HK-2 (cell line): ENCODE measurements around the gene HAAO.
"Not testable (repeated sequence)": the region's sequence is repeated elsewhere in the genome, so short reads cannot be mapped to it uniquely, and the experiment has no call there.

ENCODE experiments used
- DNase-seq: peaks from one replicate; pipeline ENCODE4 v3.0.0-alpha.2; 2018; ENCODE audit not compliant: unreplicated experiment

HAAO gene

DNA sequence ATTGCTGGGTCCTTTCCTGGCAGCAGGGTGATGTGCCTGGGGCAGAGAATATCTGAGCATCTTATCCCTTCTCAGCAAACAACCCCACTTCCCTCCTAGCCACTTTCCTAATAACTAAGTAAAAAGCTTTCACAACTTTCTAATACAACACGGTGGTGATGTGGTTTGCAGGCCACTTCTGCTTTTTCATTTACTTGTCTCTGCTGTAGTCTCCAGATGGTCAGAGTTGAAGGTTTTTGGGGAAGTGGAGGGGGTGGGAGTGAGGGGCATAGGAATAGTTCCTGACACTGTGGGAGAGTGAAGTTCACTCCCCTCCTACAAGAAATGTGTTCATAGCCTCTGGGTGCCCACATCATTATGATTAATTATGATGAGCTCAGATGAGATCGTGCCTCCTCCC is 40.1 kb downstream of the HAAO start:
- no peak for DNase-seq

GRCh38 chr2:42748840-42749239 is 43.5 kb downstream of the HAAO start:
- DNase-seq: no peak

- no peak for DNase-seq
Measured at GRCh38 chr2:42747422-42747821, 45.0 kb downstream of the HAAO start.

DNA sequence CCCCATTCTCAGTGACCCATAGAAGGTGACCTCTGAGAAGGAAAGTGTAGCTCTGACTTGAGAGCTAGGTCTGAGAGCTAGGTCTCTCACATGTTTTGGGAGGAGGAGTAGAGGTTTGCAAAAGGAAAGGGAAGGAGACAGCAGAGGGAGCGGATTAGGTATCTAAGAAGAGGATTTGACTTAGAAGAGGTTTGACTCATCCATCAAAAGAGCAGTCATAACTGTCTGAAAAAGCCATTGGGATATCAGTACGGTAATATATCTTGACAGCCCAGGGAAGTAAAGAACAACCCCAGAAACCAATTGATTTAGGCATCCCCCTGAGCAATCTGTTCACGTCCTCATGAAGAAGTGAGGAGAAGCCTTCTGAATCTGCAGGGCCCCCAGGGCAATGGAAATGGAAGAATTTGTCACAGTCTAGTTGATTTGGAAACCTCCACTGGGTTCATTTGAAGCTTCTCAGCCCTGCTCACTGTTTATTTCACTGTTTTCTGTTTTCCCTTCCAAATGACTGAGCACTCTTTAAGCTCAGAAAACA is 47.8 kb downstream of the HAAO start:
- no peak for DNase-seq

- no peak for DNase-seq
Measured at GRCh38 chr2:42743659-42743990, 48.8 kb downstream of the HAAO start.

DNA sequence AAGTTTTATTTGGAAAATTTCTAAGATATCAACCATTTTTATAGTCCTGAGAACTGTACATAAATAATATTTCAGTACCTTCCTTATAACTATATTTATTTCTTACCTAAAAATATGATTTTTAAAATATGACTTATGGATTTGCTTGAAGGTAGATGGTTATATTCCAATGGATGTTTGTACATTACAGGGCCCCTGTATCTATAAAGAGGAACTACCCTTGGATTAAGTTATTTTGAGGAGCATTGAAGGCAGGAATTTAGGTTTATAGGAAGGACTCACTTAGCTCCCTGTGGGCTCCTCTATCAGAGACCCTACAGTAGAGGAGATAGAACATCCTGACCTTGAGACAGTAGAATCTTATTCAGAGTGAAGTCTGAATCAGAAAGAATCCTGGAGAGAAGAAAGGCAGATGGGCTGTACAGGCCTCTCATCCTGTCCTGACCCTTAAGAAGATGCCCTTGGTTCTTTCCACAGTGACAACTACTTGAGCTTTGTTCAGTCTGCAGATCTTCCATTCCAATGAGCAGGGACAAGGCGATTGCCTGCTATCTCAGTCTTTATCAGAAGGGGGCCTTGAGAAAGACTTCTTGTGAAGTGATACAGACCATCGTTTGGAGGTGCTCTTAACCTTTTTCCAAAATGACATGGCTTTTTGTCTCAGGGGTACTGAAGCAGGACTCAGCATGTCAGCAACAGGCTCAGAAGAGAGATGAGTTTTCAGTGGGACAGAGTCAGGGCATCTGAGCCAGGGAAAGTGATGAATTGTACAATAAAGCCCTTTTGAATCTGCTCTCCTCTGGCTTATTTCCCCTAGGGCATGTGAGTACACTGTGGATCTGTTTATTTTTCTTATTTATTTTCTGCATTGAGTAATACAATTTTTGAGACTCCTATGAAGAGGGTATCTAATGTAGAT is 49.4 kb downstream of the HAAO start:
- no peak for DNase-seq

- no peak for DNase-seq
Measured at GRCh38 chr2:42741140-42741539, 51.2 kb downstream of the HAAO start.

DNA sequence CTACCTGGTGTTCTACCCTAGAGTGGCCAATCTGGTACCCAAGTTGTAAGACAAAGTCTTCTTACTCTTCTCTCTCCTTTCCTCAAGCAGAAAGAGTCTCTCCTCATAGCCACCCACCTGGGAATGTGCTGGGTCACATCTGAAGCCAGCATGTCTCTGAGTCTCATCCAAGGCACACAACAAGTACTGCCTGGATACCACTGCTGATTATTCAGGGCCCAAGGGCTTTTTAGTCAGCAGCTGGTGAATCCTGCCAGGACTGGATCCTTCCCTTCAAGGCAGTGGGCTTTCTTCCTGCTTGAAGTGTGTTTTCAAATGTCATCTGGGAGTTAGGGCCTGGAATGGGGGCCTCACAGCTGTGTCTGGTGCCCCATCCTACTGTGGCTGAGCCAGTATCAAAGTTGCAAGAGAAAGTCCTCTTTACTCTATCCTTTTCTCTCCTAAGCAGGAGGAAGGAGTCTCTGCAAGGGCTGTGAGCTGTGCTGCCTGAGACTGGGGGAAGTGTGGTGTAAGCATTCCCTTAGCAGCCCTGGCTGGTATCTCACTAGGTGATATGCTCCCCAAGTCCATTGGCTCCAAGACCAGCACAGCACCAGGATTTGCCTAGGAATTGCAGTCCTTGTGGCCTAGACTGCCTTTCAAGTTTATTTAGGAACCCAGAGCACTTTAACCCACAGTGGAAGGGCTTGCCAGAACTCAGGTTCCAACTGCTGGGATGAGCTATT is 55.6 kb downstream of the HAAO start:
- DNase-seq: no peak

DNA sequence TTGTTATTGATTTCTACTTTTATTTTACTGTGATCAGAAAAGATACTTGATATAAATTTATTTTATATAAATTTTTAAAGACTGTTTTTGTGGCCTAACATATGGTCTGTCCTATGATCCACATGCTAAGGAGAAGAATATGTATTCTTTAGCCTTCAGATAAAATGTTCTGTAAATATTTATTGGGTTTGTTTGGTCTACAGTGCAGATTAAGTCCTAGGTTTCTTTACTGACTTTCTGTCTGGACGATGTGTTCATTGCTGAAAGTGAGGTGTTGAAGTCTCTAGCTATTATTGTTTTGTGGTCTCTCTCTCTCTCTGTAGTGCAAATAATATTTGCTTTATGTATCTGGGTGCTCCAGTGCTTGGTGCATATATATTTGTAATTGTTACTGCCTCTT is 58.5 kb downstream of the HAAO start:
- no peak for DNase-seq

DNA sequence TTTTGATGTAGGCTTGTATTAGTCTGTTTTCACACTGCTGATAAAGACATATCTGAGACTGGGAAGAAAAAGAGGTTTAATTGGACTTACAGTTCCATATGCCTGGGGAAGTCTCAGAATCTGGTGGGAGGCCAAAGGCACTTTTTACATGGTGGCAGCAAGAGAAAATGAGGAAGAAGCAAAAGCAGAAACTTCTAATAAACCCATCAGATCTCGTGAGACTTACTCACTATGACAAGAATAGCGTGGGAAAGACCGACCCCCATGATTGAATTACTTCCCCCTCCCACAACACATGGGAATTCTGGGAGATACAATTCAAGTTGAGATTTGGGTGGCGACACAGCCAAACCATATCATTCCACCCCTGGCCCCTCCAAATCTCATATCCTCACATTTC is 61.1 kb downstream of the HAAO start:
- DNase-seq: not testable (repeated sequence)

- no peak for DNase-seq
Measured at GRCh38 chr2:42726680-42727079, 65.7 kb downstream of the HAAO start.

DNA sequence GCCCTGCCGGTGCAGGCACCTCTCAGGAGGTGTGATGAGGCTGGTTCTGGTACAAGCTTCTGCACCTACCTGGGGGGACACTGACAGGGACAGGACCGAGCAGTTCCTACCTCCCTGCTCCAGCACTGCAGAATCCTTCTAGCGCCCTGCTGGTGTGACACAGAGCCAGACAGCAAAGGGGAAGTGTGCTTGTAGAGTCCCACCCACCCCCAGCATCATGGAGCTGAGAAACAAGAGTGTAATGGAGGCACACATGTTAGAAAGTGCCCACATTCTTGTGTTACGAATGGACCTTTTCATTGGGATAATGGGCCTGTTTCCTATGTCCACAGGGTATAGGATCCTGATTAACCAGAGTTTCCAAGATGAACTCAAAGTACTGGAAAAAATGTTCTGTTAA is 66.7 kb downstream of the HAAO start:
- DNase-seq: no peak

- DNase-seq: no peak
Measured at GRCh38 chr2:42724886-42725285, 67.5 kb downstream of the HAAO start.

GRCh38 chr2:42723465-42723864 is 68.9 kb downstream of the HAAO start:
- DNase-seq: no peak

DNA sequence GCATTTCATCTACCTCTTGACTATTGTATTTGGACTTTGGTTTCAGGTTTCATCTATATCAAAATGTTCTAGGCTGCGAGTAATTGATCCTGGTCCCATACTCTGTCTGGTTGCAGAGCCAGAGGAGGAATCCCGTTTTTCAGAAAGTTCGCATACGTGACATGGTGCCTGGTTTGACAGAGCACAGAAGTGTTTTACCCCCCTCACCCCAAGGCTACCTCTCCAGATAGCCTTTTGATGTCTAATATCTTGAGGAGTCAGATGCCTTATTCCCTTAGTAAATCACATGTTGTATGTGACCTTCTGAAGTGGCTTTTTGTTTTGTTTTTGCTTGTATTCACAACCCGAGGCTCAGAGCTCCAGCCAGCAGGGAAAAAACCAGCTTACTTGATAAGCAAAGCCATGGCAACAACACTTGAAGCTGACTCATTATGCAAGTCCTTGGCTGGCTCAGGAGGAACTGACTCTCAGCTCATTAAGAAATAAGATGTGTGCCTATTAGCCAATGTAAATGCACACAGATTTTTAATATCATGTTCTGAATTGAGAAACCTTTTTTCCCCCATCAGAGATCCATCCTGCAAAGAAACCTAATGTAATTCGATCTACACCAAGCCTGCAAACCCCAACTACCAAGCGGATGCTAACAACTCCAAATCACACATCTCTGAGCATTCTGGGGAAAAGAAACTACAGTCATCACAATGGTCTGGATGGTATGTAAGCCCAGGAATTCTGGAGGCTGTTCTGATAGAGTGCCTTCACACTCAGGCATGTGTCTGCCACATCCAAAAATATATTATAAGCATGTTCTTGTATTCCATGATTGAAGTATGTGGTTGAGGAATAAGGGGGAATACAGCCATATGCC is 69.8 kb downstream of the HAAO start:
- no peak for DNase-seq

DNA sequence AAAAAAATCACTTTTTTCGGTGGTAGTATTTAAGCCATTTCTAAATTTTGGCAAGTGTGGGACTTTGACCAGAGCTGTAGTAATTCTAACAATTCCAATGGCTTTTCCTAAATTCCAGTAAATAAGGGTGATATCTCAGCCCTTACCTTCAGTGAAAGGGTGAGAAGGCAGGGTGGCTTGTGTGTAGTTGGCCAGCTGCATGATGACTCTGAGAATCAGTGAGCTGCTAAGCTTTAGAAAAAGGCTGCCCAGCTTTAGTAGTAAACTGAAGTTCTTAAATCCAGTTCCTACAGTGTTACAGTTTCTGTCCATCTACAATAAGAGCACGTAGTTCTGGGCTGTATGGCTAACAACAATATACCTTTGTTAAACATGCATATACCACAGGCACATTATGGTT is 70.5 kb downstream of the HAAO start:
- DNase-seq: no peak
